Smooth muscle cell (in vitro differentiated cells): Measurements from ENCODE around the gene ADAMTS6. TPM values are rescaled to one million over a fixed set of nuclear protein-coding genes. Genes with fewer than 3 reads are reported as not detected.

Experiments used
- DNase-seq: peaks from one replicate; lab custom pipeline; 2025; ENCODE audit not compliant: unreplicated experiment; lab: John Stamatoyannopoulos, UW
- H2AFZ ChIP-seq: fragments of 200-600 bp; sonication (generic); 2 replicates; pipeline ENCODE4 v1.6.0; 2016; ENCODE audit warnings: antibody characterized with exemption, low read depth, mild to moderate bottlenecking
- H3F3A ChIP-seq: fragments of 200-600 bp; sonication (generic); 2 replicates; pipeline ENCODE4 v1.6.0; 2017; ENCODE audit warnings: antibody characterized with exemption, low read depth
- H3K27ac ChIP-seq: fragments of 200-600 bp; sonication (generic); 2 replicates; pipeline ENCODE4 v1.5.1; 2016; ENCODE audit warnings: low read depth, mild to moderate bottlenecking
- H3K27me3 ChIP-seq: fragments of 200-600 bp; sonication (generic); 2 replicates; pipeline ENCODE4 v1.6.1; 2016; ENCODE audit warnings: low read depth, mild to moderate bottlenecking
- H3K36me3 ChIP-seq: fragments of 200-600 bp; sonication (generic); 2 replicates; pipeline ENCODE4 v1.5.1; 2016; ENCODE audit warnings: low read depth
- H3K4me1 ChIP-seq: fragments of 200-600 bp; sonication (generic); 2 replicates; pipeline ENCODE4 v1.5.1; 2016; ENCODE audit warnings: low read depth
- H3K4me2 ChIP-seq: fragments of 200-600 bp; sonication (generic); 2 replicates; pipeline ENCODE4 v1.6.0; 2016; ENCODE audit warnings: mild to moderate bottlenecking
- H3K4me3 ChIP-seq: fragments of 200-600 bp; sonication (generic); 2 replicates; pipeline ENCODE4 v1.5.1; 2016; ENCODE audit warnings: mild to moderate bottlenecking
- H3K79me2 ChIP-seq: fragments of 200-600 bp; sonication (generic); 2 replicates; pipeline ENCODE4 v1.6.0; 2016; ENCODE audit warnings: low read depth, mild to moderate bottlenecking
- H3K9ac ChIP-seq: fragments of 200-600 bp; sonication (generic); 2 replicates; pipeline ENCODE4 v1.6.0; 2016; ENCODE audit warnings: low read depth
- H3K9me3 ChIP-seq: fragments of 200-600 bp; sonication (generic); replicated peaks from 2 replicates; pipeline ENCODE4 v1.5.1; 2016; ENCODE audit warnings: low read depth
- H4K20me1 ChIP-seq: fragments of 200-600 bp; sonication (generic); 2 replicates; pipeline ENCODE4 v1.6.0; 2016; ENCODE audit warnings: low read depth
- CTCF ChIP-seq: fragments of 200-600 bp; sonication (generic); IDR thresholded peaks from 2 replicates; pipeline ENCODE4 v1.5.1; 2017; ENCODE audit warnings: borderline replicate concordance, mild to moderate bottlenecking, antibody characterized with exemption; ENCODE audit not compliant: insufficient read depth, poor library complexity, severe bottlenecking
- WGBS: methylation state at CpG from one replicate; pipeline ENCODE4 v1.1.7; 2016; ENCODE audit warnings: low lambda C conversion rate; 5-methylcytosine and 5-hydroxymethylcytosine counted together
- polyA plus RNA-seq: library from polyadenylated mRNA; unstranded; fragments of >200 nt; fragmentation: Nextera tagmentation; extraction: Ambion mirVana; gene quantifications from 2 replicates; pipeline ENCODE4 v1.2.1, GENCODE V29; 2016
- total RNA-seq: library from RNA; depleted of rRNA; stranded (reverse); fragments of >200 nt; gene quantifications from 2 replicates; pipeline ENCODE4 v1.2.3, GENCODE V29; 2014

Gene ADAMTS6
- total and polyA plus RNA-seq, 2 experiments from 2014 or later = 5.9 to 111 TPM

- no peak overlapping the region for H3K27ac ChIP-seq
- DNase-seq = no peak
- no peak overlapping the region for H3K4me2 ChIP-seq
- H3K79me2 ChIP-seq = peaks cover 61% of the 10 kb centered on the region
- H3K4me3 ChIP-seq = no peak overlapping the region
- H3K27me3 ChIP-seq = no peaks in the 10 kb centered on the region
- H3K9ac ChIP-seq = no peak overlapping the region
- no peak for TF ChIP-seq CTCF
- H4K20me1 ChIP-seq = peaks cover 36% of the 10 kb centered on the region
- no peaks in the 10 kb centered on the region for H3K9me3 ChIP-seq
- H2AFZ ChIP-seq = no peak overlapping the region
- peaks cover 22% of the 10 kb centered on the region for H3K36me3 ChIP-seq
- H3F3A ChIP-seq = no peaks in the 10 kb centered on the region
- WGBS = 96% methylated on average over 3 of the region's 3 CpGs
- H3K4me1 ChIP-seq = no peaks in the 10 kb centered on the region
Observed at GRCh38 chr5:65462139-65462705, 19.5 kb downstream of the ADAMTS6 start.

GRCh38 chr5:65461490-65461889 is 20.2 kb downstream of the ADAMTS6 start:
- peaks cover 22% of the 10 kb centered on the region for H3K36me3 ChIP-seq
- H3K79me2 ChIP-seq = peaks cover 55% of the 10 kb centered on the region
- no peak overlapping the region for H3K4me2 ChIP-seq
- no peak overlapping the region for H3K9ac ChIP-seq
- no peak overlapping the region for H3K27ac ChIP-seq
- H3F3A ChIP-seq = no peaks in the 10 kb centered on the region
- no peak for TF ChIP-seq CTCF
- H3K4me1 ChIP-seq = no peaks in the 10 kb centered on the region
- H3K4me3 ChIP-seq = no peak overlapping the region
- DNase-seq = no peak
- H3K9me3 ChIP-seq = no peaks in the 10 kb centered on the region
- peaks cover 35% of the 10 kb centered on the region for H4K20me1 ChIP-seq
- no peak overlapping the region for H2AFZ ChIP-seq
- no peaks in the 10 kb centered on the region for H3K27me3 ChIP-seq

GRCh38 chr5:65459995-65460394 is 21.7 kb downstream of the ADAMTS6 start:
- H3K27me3 ChIP-seq = no peaks in the 10 kb centered on the region
- H2AFZ ChIP-seq = no peak overlapping the region
- no peak overlapping the region for H3K4me3 ChIP-seq
- peaks cover 27% of the 10 kb centered on the region for H3K36me3 ChIP-seq
- DNase-seq = no peak
- H4K20me1 ChIP-seq = peaks cover 25% of the 10 kb centered on the region
- no peaks in the 10 kb centered on the region for H3K4me1 ChIP-seq
- H3K27ac ChIP-seq = peak overlapping the region; percentile 7
- H3K4me2 ChIP-seq = no peak overlapping the region
- no peak for TF ChIP-seq CTCF
- WGBS = 96% methylated on average over 4 of the region's 4 CpGs
- no peaks in the 10 kb centered on the region for H3K9me3 ChIP-seq
- H3F3A ChIP-seq = no peaks in the 10 kb centered on the region
- no peak overlapping the region for H3K9ac ChIP-seq
- peaks cover 40% of the 10 kb centered on the region for H3K79me2 ChIP-seq

- H3K9me3 ChIP-seq = no peaks in the 10 kb centered on the region
Observed at GRCh38 chr5:65455064-65455463, 26.7 kb downstream of the ADAMTS6 start.

More at GRCh38 chr5:65455064-65455463, 26.7 kb downstream of the ADAMTS6 start:
- no peak overlapping the region for H3K4me2 ChIP-seq
- 94% methylated on average over 6 of the region's 6 CpGs for WGBS
- peaks cover 34% of the 10 kb centered on the region for H3K79me2 ChIP-seq
- DNase-seq = no peak
- H2AFZ ChIP-seq = no peak overlapping the region
- H3K4me1 ChIP-seq = no peaks in the 10 kb centered on the region
- H3F3A ChIP-seq = no peaks in the 10 kb centered on the region
- H3K4me3 ChIP-seq = no peak overlapping the region
- H3K36me3 ChIP-seq = peaks cover 29% of the 10 kb centered on the region
- no peak for TF ChIP-seq CTCF
- no peak overlapping the region for H3K27ac ChIP-seq
- no peaks in the 10 kb centered on the region for H3K27me3 ChIP-seq
- H3K9ac ChIP-seq = no peak overlapping the region
- peaks cover 6% of the 10 kb centered on the region for H4K20me1 ChIP-seq
